GM12864 (cell line): ENCODE measurements around the gene ZKSCAN7.

Experiments used
- DNase-seq: peaks from one replicate; pipeline ENCODE4 v3.0.0-alpha.2; 2011; ENCODE audit warnings: low read depth
- H3K4me3 ChIP-seq: 2 replicates; pipeline ENCODE4 v1.5.1; 2011; ENCODE audit warnings: mild to moderate bottlenecking, low read depth, low read length, control low read depth
- CTCF ChIP-seq: IDR thresholded peaks from 2 replicates; pipeline ENCODE4 v1.5.1; 2011; ENCODE audit warnings: low read depth, mild to moderate bottlenecking, moderate library complexity, low read length, control low read depth, inconsistent platforms; ENCODE audit errors: missing control alignments

Gene ZKSCAN7

GRCh38 chr3:44596621-44597020, 41.6 kb downstream of the ZKSCAN7 start:
- H3K4me3 ChIP-seq = no peak overlapping the region
- DNase-seq = no peak
- TF ChIP-seq CTCF = no peak

DNA sequence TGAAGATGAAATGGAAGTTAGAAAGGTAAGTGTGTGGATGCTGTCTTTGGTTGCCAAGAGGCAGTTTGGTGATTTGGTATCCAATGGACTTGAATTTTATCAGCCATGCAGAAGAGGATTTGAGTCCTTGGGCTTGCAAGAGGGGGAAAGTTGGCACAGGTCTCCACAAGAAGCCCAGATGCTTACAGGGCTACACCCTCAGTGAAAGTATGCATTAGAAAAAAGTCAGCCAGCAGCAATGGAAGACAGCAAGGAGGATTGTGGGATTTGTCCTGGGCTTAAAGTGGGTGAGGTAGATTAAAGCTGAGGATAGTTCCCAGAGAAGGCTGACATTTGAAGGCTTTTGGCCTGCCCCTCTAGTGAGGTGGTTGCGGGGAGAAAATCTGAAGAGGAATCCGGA, 46.8 kb downstream of the ZKSCAN7 start:
- TF ChIP-seq CTCF = no peak
- H3K4me3 ChIP-seq = no peak overlapping the region
- no peak for DNase-seq

DNA sequence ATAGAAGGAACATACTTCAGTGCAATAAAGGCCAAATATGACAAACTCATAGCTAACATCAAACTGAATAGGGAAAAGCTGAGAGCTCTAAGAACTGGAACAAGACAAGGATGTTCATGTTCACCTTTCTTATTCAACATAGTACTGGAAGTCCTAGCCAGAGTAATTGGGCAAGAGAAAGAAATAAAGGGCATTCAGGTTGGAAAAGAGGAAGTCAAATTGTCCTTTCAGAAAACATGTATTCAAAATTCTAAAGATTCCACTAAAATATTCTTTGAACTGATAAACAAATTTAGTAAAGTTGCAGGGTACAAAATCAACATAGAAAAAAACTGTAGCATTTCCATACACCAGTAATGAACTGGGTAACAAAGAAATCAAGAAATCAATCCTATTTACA, 57.7 kb downstream of the ZKSCAN7 start:
- no peak for TF ChIP-seq CTCF
- H3K4me3 ChIP-seq = no peak overlapping the region
- no peak for DNase-seq
